H54 (cell line): ENCODE results near the gene MFN2.

Source experiments
- DNase-seq: peaks from one replicate; pipeline ENCODE4 v3.0.0; 2011; ENCODE audit warnings: low spot score, mixed read lengths; ENCODE audit not compliant: insufficient read length
- FAIRE-seq: peaks from 3 replicates; lab custom pipeline; 2011; peaks lifted over from hg19 to GRCh38; lab: Jason Lieb, UNC
- POLR2A ChIP-seq: IDR thresholded peaks from 2 replicates; pipeline ENCODE4 v1.6.1; 2011; ENCODE audit warnings: low read depth, mild to moderate bottlenecking, low read length

The MFN2 gene

DNA sequence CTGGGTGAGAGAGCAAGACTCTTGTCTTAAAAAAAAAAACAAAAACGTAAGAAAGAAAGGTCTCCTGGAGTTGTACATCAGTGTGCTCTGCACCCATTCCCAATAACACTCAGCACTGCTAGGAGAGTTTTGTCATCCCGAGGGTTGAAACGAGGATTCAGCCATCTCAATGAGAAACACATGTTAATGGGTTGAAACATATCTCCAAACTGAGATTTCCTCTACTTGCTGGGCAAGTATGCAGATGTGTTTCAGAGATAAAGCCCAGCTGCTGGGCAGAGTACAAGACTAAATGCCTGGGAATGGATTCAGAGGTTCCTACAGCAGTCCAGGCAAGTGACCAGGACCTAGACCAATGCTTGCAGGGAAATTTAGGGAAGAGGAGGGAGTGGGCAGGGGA is 2.6 kb upstream of the MFN2 start:
- no peak for TF ChIP-seq POLR2A
- no peak for DNase-seq
- no peak for FAIRE-seq

- DNase-seq (no peak), FAIRE-seq (no peak)
- TF ChIP-seq POLR2A, result no peak
Measured at GRCh38 chr1:11978301-11978700, 1.9 kb upstream of the MFN2 start.

- no peak for FAIRE-seq
- DNase-seq, result no peak
- TF ChIP-seq POLR2A, result no peak
Measured at GRCh38 chr1:11979028-11979850, 1.0 kb upstream of the MFN2 start.

DNA sequence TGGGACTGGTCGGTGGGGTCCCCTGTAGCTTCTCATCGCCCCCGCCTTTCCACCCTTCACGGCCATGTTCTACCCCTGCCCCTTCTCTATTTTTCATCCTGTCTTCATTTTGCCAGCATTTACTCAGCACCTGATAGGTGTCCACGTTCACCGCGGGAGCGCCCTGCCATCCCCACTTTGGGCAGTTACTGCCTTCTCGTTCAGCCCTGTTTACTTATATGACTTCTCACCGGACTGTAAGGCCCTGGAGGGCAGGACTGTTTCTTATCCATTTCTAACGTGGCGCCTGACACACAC is 380 bp downstream of the MFN2 start:
- TF ChIP-seq POLR2A, result no peak
- DNase-seq (no peak), FAIRE-seq (no peak)

DNA sequence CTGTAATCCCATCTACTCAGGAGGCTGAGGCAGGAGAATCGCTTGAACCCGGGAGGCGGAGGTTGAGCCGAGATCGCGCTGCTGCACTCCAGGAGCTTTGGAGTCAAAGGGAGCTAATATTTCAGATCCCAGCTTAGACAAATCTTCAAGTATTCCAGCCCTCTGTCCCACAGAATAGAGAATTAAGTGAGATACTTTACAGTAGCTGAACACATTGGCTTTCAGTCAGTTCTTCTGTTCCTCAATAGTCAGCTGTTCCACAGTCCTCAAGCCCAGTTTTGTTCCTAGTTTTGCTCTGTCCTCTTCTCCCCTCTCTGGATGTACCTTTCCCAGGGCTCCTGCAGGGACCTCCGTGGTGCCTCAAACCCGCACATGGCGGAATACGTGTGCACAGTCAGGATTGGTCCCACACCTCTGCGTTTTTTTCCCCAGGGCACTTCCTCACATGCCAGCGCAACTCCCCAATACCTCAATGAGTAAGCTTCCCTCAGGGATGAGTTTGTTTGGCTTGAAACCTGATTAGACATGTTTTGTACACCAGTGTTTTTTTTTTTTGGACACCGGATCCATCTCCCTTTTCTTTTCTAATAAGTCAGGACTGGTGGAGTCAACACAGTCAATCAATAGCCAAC is 1.2 kb downstream of the MFN2 start:
- DNase-seq (no peak), FAIRE-seq (no peak)
- no peak for TF ChIP-seq POLR2A

DNA sequence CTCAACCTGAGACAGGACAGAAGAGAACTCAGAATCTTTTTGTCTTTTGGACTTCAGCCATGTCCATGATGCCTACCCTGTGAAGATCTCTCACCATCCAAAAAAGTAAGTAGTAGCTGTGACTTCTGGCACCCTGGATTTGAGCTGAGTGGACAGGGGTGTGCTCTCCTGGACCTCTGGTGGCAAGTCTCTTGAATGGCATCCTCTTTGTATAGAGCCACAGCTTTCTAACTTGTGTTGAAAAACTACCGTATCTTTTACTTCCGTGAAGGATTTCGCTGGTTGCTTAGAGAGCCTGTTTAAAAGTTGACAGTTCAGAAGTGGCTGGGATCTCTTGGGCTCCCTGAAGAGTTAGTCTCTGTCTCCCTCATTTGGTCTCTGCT is 1.8 kb downstream of the MFN2 start:
- DNase-seq, result no peak
- TF ChIP-seq POLR2A, result no peak
- no peak for FAIRE-seq

GRCh38 chr1:11984121-11984520 is 3.9 kb downstream of the MFN2 start:
- FAIRE-seq, result no peak

GRCh38 chr1:11984576-11984975 is 4.3 kb downstream of the MFN2 start:
- DNase-seq (no peak), FAIRE-seq (no peak)
- TF ChIP-seq POLR2A, result no peak

More at GRCh38 chr1:11984121-11984520, 3.9 kb downstream of the MFN2 start:
- no peak for DNase-seq
- no peak for TF ChIP-seq POLR2A

GRCh38 chr1:11985171-11985570 is 4.9 kb downstream of the MFN2 start:
- FAIRE-seq, result no peak
- no peak for DNase-seq
- TF ChIP-seq POLR2A, result no peak

DNA sequence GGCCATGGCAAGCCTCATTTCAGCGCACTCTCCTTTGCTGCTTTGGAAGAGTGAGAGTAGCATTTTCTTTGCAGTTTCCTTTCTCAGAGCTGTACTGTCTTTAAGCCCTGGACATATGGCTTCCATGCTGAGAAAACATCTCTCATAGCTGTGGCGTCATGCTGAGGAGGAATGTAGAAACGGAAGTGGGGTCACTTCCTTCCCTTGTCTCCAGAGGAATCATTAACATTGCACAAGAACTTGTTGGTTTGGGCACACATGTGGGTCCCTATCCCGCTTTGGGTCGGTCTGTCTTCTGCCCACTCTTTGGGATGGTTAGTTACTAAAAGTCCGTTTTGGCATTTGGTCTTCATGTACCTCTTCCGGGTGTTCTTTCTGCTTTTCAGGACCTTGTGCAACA is 5.6 kb downstream of the MFN2 start:
- TF ChIP-seq POLR2A, result no peak
- DNase-seq (no peak), FAIRE-seq (no peak)

GRCh38 chr1:11989669-11990068 is 9.4 kb downstream of the MFN2 start:
- no peak for FAIRE-seq
- no peak for DNase-seq
- TF ChIP-seq POLR2A, result no peak

DNA sequence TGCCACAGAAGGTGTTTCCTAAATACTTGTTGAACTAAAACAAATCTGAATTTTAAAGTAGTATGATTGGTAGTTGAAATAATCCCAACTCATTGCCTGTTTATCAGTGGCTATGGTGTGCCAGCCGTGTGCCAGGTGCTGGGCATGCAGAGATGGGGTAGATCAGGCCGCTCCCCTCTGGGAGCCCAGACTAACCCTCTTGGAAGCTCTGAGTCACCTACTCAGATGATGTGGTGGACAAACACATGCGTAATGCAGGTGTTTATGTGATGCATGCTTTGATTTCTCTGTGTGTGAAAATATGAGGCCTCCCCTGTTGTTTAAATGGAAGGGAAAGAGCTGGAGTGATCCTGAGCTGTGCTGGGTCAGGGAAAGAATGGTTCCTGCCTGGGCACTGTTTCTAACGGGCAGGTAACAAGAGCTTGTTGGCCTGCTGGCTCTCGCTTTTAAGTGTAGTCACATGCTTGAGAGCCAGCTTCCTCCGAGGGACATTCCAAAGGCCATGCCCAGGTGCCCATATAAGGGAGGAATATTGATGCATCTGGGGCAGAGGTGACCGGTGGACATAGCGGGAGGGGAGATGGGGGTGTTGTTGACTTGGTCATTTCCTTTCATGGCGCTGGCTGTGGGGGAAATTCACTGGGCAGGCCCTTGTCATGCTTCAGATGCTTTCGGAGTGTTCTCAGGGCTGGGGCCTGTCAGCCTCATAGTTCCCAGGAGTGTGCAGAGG is 10.2 kb downstream of the MFN2 start:
- no peak for TF ChIP-seq POLR2A
- DNase-seq (no peak), FAIRE-seq (no peak)

GRCh38 chr1:11991969-11992676 is 11.9 kb downstream of the MFN2 start:
- no peak for DNase-seq
- TF ChIP-seq POLR2A, result no peak
- FAIRE-seq, result no peak
